PC-9 (cell line): Measurements from ENCODE around the gene RNF19B. TPM values are rescaled to one million over a fixed set of nuclear protein-coding genes. Genes with fewer than 3 reads are reported as not detected.

Source experiments
- BruUV-seq: library from RNA; stranded (reverse); fragments of 400-500 nt; replicated peaks from 2 replicates; lab custom pipeline; 2021; lab: Mats Ljungman, UMichigan
- CTCF ChIA-PET: fragments of 300-600 bp; sonication (Branson Sonifier 250); formaldehyde crosslinking; loops from one replicate; lab custom pipeline; 2022; ENCODE audit warnings: antibody characterized with exemption; lab: Charles Lee
- POLR2A ChIA-PET: fragments of 300-600 bp; sonication (Branson Sonifier 250); formaldehyde crosslinking; loops from one replicate; lab custom pipeline; 2022; ENCODE audit warnings: antibody characterized with exemption; ENCODE audit not compliant: unreplicated experiment; lab: Charles Lee
- DNase-seq, 2 experiments: peaks; one replicate each; pipeline versions ENCODE4 v3.0.0 to v3.0.0-alpha.2; 2015 to 2022; ENCODE audit warnings: mixed read lengths in 1 of 2
- H2AFZ ChIP-seq: fragments of 200-600 bp; sonication (generic); 2 replicates; pipeline ENCODE4 v1.8.1; 2017; ENCODE audit warnings: antibody characterized with exemption
- H3F3A ChIP-seq: fragments of 200-600 bp; sonication (generic); 2 replicates; pipeline ENCODE4 v1.8.1; 2017; ENCODE audit warnings: antibody characterized with exemption, mild to moderate bottlenecking, low read depth; ENCODE audit not compliant: insufficient read depth
- H3K27ac ChIP-seq: fragments of 200-600 bp; sonication (generic); 2 replicates; pipeline ENCODE4 v1.6.1; 2016; ENCODE audit warnings: mixed run types
- H3K27me3 ChIP-seq: fragments of 200-600 bp; sonication (generic); 2 replicates; pipeline ENCODE4 v1.6.1; 2016; ENCODE audit warnings: low read depth, mixed run types; ENCODE audit not compliant: insufficient read depth
- H3K36me3 ChIP-seq: fragments of 200-600 bp; sonication (generic); 2 replicates; pipeline ENCODE4 v1.6.1; 2016; ENCODE audit warnings: low read depth, mixed run types
- H3K4me1 ChIP-seq: fragments of 200-600 bp; sonication (generic); replicated peaks from 2 replicates; pipeline ENCODE4 v1.6.1; 2016; ENCODE audit warnings: mixed run types; ENCODE audit not compliant: insufficient read depth
- H3K4me2 ChIP-seq: fragments of 200-600 bp; sonication (generic); 2 replicates; pipeline ENCODE4 v1.6.1; 2017; ENCODE audit warnings: mixed run types
- H3K4me3 ChIP-seq: fragments of 200-600 bp; sonication (generic); 2 replicates; pipeline ENCODE4 v1.6.1; 2016; ENCODE audit warnings: mixed run types
- H3K79me2 ChIP-seq: fragments of 200-600 bp; sonication (generic); 2 replicates; pipeline ENCODE4 v1.6.1; 2017; ENCODE audit warnings: low read depth, mixed run types
- H3K9me2 ChIP-seq: fragments of 200-600 bp; sonication (generic); 2 replicates; pipeline ENCODE4 v1.8.1; 2017; ENCODE audit warnings: mild to moderate bottlenecking; ENCODE audit not compliant: insufficient read depth
- H3K9me3 ChIP-seq: fragments of 200-600 bp; sonication (generic); 2 replicates; pipeline ENCODE4 v1.8.1; 2016; ENCODE audit warnings: low read depth; ENCODE audit not compliant: insufficient read depth
- H4K20me1 ChIP-seq: fragments of 200-600 bp; sonication (generic); 2 replicates; pipeline ENCODE4 v1.8.1; 2017; ENCODE audit not compliant: insufficient read depth
- EZH2 ChIP-seq: fragments of 200-600 bp; sonication (generic); IDR thresholded peaks from 2 replicates; pipeline ENCODE4 v1.8.0; 2017; ENCODE audit warnings: antibody characterized with exemption, low read depth
- intact Hi-C: fragments of 100-400 bp; cut with micrococcal nuclease; formaldehyde crosslinking; loops from one replicate; pipeline ENCODE4 v1.10.0; 2022; ENCODE audit not compliant: unreplicated experiment
- total RNA-seq: library from RNA; stranded (reverse); gene quantifications from 2 replicates; pipeline ENCODE4 v1.2.3, GENCODE V29; 2021
- TF ChIP-seq, protein P1 (sequence below): fragments of 200-600 bp; sonication (generic); conservative IDR thresholded peaks from 2 replicates; pipeline ENCODE4 v1.6.1; 2017; ENCODE audit warnings: mixed run types, antibody characterized with exemption, mild to moderate bottlenecking, moderate library complexity

RNF19B gene
- total RNA-seq, 1 experiment from 2014 or later, result 25.4 TPM

DNA sequence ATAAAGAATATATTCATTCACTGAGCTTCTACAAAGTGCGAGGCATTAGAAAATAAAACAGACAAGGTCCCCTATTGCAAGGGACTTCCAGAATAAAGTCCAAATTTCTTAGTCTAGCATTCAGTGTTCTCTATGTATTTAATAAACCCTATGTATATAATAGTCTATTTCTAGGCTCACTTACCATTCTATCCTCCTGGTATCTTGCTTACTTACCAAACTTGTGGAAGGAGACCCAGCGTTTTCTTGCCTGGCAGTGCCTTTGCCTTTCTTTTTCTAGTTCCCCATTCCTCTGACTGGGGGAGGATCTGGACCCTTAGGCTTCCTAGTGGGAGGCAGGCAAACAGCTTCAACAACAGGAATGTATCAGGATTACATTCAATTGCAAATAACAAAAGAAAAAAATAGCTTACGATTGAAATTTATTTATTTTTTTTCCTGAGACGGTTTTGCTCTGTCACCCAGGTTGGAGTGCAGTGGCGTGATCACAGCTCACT is 690 bp upstream of the RNF19B start:
- Histone ChIP-seq H3K27me3 (no peaks in the 10 kb centered on the region), H3K36me3 (no peaks in the 10 kb centered on the region), H3F3A (peaks cover 25% of the 10 kb centered on the region), H3K9me3 (no peaks in the 10 kb centered on the region), H3K79me2 (peaks cover 36% of the 10 kb centered on the region), H3K27ac (peak overlapping the region; percentile 38; the same call in 1 of the 2 replicates), H4K20me1 (peaks cover 13% of the 10 kb centered on the region; the same call in 1 of the 2 replicates), H3K9me2 (no peaks in the 10 kb centered on the region), H3K4me2 (peak overlapping the region; percentile 78), H3K4me1 (peaks cover 49% of the 10 kb centered on the region), H3K4me3 (peak overlapping the region; percentile 66; the same call in 1 of the 2 replicates), H2AFZ (peak overlapping the region; percentile 71)
- intact Hi-C loops, result no loop called here
- CTCF ChIA-PET, result interaction anchor here (0.7 to 1.3 kb wide), 2 partner anchors 42 to 186 kb away, joined by 3 to 6 read pairs; no protein-coding TSS in a partner anchor
- BruUV-seq, result no TSS peak
- DNase-seq, result no peak
- POLR2A ChIA-PET, result interaction anchor here (0.5 to 1.2 kb wide), 7 partner anchors 20 to 69 kb away, joined by 3 to 10 read pairs (median 5); no protein-coding TSS in a partner anchor
- TF ChIP-seq, protein P1, sequence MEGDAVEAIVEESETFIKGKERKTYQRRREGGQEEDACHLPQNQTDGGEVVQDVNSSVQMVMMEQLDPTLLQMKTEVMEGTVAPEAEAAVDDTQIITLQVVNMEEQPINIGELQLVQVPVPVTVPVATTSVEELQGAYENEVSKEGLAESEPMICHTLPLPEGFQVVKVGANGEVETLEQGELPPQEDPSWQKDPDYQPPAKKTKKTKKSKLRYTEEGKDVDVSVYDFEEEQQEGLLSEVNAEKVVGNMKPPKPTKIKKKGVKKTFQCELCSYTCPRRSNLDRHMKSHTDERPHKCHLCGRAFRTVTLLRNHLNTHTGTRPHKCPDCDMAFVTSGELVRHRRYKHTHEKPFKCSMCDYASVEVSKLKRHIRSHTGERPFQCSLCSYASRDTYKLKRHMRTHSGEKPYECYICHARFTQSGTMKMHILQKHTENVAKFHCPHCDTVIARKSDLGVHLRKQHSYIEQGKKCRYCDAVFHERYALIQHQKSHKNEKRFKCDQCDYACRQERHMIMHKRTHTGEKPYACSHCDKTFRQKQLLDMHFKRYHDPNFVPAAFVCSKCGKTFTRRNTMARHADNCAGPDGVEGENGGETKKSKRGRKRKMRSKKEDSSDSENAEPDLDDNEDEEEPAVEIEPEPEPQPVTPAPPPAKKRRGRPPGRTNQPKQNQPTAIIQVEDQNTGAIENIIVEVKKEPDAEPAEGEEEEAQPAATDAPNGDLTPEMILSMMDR, result no peak
- no peak for TF ChIP-seq EZH2

DNA sequence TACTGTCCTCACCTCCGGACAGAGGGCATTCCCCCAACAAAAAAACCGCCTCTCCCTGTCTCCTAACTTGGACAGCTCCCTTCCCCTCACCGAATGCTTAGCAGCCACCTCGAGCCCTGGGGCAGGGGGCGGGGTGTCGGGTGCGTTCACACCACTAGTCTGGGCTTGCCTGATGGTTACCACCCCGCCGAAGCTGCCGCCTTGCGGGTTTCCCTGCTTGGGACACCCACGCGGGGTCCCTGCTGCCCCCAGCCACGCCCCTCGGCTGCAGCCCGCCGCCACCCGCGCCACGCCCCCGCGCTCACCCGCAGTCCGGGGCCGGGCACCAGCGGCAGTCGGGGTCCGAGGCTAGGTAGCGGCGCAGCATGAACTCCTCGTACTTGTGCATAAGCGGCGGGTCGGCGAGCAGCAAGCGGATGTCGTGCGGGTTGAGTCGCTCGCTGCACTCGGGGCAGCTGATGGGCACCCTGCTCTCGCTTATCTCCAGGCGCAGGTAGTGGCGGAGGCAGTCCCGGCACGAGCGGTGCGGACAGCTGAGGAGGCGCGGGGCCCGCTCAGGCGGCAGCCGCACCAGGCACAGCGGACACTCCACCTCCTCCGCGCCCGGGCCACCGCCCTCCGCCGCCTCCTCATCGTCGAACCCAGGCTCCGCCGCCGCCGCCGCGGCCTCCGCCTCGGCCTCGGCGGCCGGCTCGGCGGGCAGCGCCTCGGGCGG is 706 bp downstream of the RNF19B start:
- Histone ChIP-seq H3F3A (peaks cover 13% of the 10 kb centered on the region), H3K36me3 (no peaks in the 10 kb centered on the region), H3K27ac (0 out of 2 replicates have a peak overlapping the region, but pooled peaks have one; percentile 18), H3K27me3 (no peaks in the 10 kb centered on the region), H3K4me3 (peak overlapping the region; percentile 97), H2AFZ (peak overlapping the region; percentile 83), H4K20me1 (peaks cover 13% of the 10 kb centered on the region; the same call in 1 of the 2 replicates), H3K79me2 (peaks cover 48% of the 10 kb centered on the region), H3K4me1 (peaks cover 36% of the 10 kb centered on the region), H3K9me3 (no peaks in the 10 kb centered on the region), H3K9me2 (no peaks in the 10 kb centered on the region), H3K4me2 (peak overlapping the region; percentile 82)
- DNase-seq, result peak; percentile 58 to 74
- intact Hi-C loops, result loop anchor here (1.0 to 2.0 kb wide), 2 partner anchors 29 to 43 kb away; no protein-coding TSS in a partner anchor
- ChIA-PET POLR2A (interaction anchor here (0.6 to 1.2 kb wide), 4 partner anchors 11 to 62 kb away, joined by 4 to 19 read pairs (median 5); no protein-coding TSS in a partner anchor), CTCF (no interaction called here)
- BruUV-seq, result no TSS peak
- TF ChIP-seq EZH2, result no peak
- TF ChIP-seq, protein P1, result no peak

DNA sequence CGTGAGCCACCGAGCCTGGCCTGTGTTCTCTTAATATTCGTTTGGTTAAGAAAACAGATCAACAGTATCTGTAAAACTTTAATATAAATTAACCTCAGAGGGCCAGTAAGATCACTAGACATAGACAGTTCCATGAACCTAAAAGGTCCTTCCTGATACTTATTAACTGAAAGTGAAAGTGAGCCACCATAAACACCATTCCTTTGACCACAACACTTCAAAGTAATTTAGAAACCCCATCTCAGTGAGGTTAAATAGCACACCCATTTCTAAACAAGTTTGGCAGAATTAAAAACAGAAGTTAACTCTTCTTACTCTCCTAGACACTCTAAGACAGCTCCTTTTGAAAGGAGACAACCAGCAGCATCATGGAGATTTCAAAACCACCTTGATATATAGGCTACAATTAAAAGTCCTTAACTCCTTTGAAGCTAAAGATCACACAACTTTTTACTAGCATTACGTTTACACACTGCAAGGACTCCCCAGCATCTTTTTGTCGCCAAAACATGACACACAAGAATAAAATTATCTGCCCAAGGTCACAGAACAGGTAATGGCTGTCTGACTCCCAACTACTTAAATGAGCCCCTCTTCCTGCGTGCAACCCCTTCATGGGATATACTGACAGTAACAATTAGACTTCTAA is 2.2 kb downstream of the RNF19B start:
- intact Hi-C loops, result loop anchor here (2.0 kb wide), 1 partner anchor 28 kb away; no protein-coding TSS in a partner anchor
- H3K36me3 ChIP-seq, result no peaks in the 10 kb centered on the region
- POLR2A ChIA-PET, result no interaction called here
- peaks cover 6% of the 10 kb centered on the region; the same call in 1 of the 2 replicates for H3F3A ChIP-seq
- H3K27ac ChIP-seq, result peak overlapping the region; percentile 28
- H3K4me3 ChIP-seq, result peak overlapping the region; percentile 97
- no peak for TF ChIP-seq EZH2
- TF ChIP-seq, protein P1, result no peak
- no peaks in the 10 kb centered on the region for H3K9me2 ChIP-seq
- H3K9me3 ChIP-seq, result no peaks in the 10 kb centered on the region
- no TSS peak for BruUV-seq
- H2AFZ ChIP-seq, result peak overlapping the region; percentile 67; the same call in 1 of the 2 replicates
- peaks cover 30% of the 10 kb centered on the region for H3K4me1 ChIP-seq
- H3K79me2 ChIP-seq, result peaks cover 63% of the 10 kb centered on the region
- CTCF ChIA-PET, result interaction anchor here (0.5 to 0.8 kb wide), 3 partner anchors 9 to 121 kb away, joined by 3 to 7 read pairs (median 5); no protein-coding TSS in a partner anchor
- no peaks in the 10 kb centered on the region for H3K27me3 ChIP-seq
- peaks cover 13% of the 10 kb centered on the region; the same call in 1 of the 2 replicates for H4K20me1 ChIP-seq
- DNase-seq, result no peak
- peak overlapping the region; percentile 82 for H3K4me2 ChIP-seq
